Right lobe of liver (tissue), 4 donors: ENCODE results near the gene HGFAC.

Source experiments
- POLR2A ChIP-seq: fragments of 450-650 bp; IDR thresholded peaks from one replicate; pipeline ENCODE4 v1.6.1; 2017; ENCODE audit warnings: antibody characterized with exemption, mild to moderate bottlenecking
- TF ChIP-seq, protein P1 (sequence below), 4 donors: fragments of 200-600 bp in 3 of 4; fragments of 450-650 bp in 1 of 4; IDR thresholded peaks; one replicate each; pipeline versions ENCODE4 v1.5.1 to v1.8.0; 2016 to 2022; ENCODE audit warnings: antibody characterized with exemption in 4 of 4, mild to moderate bottlenecking in 2 of 4
- donor health status: DM: no; HTN: no; CAD: no.
- donor health status: DM: no; HTN: no; CAD: no.
- donor health status: DM: no; HTN: yes; CAD: no.

DNA sequence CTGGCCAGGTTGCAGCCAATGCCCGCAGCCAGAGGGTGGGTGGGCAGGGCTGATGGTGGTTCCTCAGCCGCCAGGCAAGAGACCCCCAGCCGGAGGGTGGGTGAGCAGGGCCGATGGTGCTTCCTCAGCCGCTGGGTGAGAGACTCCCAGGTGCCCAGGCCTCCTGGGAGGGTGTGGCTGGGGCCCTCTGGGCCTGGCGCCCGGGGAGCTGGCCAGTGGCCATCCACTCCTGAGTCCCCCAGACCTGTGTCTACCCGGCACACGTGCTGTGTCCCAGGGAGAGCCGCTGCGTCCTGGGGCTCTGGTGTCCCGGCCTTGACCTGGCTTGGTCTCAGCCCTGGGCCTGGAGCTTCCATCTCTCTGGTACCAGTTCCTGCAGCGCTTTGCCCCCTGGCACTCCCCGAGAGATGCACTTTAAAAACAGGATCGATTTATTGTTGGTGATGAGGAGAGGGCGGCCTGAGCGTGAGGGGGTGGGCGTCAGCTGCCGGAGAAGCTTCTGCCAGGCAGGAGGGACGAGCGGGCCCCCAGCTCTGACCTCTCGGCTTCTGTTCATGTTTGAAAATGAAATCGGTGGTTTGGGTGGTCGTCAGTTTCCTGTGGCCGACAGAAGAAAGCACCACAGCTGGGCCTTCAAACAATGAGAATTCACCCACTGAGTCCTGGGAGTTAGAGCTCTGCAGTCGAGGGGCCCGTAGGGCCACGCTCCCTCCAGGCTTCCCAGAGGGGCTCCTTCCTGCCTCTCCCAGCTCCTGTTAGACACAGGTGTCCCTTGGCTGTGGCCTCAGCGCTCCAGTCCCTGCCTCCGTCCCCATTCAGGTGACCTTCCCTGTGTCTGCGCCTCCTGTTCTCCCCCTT, 27.8 kb downstream of the HGFAC start:
- TF ChIP-seq POLR2A = no peak
- TF ChIP-seq, protein P1, sequence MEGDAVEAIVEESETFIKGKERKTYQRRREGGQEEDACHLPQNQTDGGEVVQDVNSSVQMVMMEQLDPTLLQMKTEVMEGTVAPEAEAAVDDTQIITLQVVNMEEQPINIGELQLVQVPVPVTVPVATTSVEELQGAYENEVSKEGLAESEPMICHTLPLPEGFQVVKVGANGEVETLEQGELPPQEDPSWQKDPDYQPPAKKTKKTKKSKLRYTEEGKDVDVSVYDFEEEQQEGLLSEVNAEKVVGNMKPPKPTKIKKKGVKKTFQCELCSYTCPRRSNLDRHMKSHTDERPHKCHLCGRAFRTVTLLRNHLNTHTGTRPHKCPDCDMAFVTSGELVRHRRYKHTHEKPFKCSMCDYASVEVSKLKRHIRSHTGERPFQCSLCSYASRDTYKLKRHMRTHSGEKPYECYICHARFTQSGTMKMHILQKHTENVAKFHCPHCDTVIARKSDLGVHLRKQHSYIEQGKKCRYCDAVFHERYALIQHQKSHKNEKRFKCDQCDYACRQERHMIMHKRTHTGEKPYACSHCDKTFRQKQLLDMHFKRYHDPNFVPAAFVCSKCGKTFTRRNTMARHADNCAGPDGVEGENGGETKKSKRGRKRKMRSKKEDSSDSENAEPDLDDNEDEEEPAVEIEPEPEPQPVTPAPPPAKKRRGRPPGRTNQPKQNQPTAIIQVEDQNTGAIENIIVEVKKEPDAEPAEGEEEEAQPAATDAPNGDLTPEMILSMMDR (IDR thresholded peaks at IDR 0.05) = no peak
